Measurements from ENCODE around the gene ZNF175.
"Not testable (repeated sequence)": the region's sequence is repeated elsewhere in the genome, so short reads cannot be mapped to it uniquely, and the experiment has no call there.

ZNF175 gene

GRCh38 chr19:51593138-51593890 lies 22.2 kb downstream of the ZNF175 start:
- no peak for DNase-seq

GRCh38 chr19:51593969-51594773 lies 23.1 kb downstream of the ZNF175 start:
- peak; percentile 99 for DNase-seq

DNA sequence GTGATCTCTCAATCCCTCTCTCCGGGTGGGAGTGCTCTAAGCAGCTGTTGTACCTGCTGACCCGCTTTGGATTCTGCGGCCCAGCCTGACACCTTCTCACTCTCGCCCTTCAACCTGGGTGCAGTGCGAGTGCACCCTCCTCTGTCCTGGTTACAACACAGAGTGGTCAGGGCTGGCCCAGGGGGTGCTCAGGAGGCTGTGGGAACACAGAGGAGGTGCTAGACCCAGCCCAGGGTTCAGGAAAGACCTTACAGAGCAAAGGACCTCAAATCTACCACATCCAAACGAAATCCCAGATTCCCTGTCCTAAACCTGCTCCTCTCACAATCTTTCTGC lies 23.7 kb downstream of the ZNF175 start:
- no peak for DNase-seq

GRCh38 chr19:51595190-51596175 lies 24.4 kb downstream of the ZNF175 start:
- no peak for DNase-seq

GRCh38 chr19:51598159-51598915 lies 27.3 kb downstream of the ZNF175 start:
- no peak for DNase-seq

DNA sequence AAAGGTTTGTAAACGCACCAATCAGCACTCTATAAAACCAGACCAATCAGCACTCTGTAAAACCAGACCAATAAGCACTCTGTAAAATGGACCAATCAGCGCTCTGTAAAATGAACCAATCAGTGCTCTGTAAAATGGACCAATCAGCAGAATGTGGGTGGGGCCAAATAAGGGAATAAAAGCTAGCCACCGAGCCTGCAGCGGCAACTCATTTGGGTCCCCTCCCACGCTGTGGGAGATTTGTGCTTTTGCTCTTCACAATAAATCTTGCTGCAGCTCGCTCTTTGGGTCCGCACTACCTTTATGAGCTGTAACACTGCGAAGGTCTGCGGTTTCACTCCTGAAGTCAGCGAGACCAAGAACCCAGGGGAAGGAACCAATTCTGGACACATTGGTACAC lies 28.0 kb downstream of the ZNF175 start:
- no peak for DNase-seq

GRCh38 chr19:51600940-51601580 lies 30.0 kb downstream of the ZNF175 start:
- no peak for DNase-seq

DNA sequence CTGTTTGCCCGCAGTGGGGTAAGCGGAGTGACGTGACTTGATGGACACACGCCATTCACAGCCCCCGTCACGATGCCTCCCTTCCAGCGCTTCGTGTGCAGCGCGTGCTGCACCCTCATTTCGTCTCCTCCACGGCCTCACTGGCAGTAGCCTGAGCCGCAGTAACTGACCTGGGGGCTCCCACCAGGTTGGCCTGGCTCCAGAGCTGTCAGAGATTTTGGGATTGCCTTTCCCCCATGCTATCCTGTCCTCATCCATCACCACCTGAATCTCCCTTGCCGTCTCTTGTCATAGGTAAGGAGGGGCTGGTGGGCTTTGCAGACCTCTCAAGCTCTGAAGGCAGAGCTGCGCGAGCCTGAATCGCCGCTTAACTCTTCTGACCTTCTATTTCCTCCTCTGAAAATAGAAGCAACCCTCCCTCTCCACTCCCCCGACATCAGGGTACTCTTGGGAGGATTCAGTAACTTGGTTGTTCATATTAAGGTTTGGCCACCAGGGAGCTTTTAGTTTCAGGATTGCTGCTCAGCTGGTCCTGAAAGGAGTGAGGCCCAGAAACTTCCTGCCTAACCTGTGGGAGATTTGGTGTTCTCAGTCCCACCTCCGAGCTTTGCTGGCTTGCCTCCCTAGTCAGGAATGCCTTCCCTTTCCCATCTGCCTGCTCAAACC lies 31.2 kb downstream of the ZNF175 start:
- no peak for DNase-seq

DNA sequence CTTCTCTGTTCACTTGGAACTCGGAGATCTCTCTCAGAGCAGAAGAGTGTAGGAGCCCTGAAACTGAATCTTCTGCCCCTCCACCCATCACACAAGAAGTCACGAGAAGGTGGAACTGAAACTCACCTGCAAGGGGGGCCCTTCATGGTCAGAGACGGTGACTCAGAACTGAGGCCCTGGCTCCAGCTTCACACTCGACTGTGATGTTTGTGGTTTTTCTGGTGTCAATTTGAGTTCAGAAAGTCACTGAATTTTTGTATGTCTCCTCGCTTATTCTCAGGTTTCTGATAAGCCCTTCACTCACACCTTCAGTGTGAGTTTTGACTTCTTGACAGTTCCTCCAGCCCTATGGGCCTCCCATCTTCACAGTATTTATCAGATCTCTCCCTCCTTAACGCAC lies 36.0 kb downstream of the ZNF175 start:
- DNase-seq: no peak

DNA sequence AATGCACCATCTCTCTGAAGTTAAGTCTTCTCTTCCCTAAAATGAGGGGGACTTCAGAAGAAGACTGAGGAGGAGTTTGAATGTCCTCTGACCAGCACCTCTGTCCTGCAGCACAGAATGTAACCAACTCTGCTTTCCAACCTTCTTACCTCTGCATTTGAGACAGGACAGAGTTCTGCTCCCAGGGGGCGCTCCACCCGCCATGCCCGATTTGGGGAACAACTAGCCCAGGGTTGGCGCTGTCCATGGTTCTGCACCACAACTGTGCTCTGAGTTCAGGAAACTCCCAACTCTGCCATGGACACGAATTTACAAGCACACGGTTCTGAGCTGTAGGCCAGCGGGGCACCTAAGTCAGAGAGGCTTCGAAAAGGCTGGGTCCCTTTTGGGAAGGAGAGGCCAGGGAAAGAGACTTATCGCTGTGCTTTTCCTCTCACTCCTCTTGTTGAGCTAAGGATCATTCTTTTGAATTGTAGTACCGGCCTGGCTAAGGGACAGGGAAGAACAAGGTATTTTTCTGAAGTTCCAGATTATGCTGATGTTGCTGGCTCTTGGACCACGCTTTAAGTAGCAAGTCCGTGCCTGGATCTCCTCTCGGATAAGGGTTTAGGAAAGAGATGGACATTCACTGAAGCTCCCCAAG lies 37.0 kb downstream of the ZNF175 start:
- peak; percentile 64 for DNase-seq

DNA sequence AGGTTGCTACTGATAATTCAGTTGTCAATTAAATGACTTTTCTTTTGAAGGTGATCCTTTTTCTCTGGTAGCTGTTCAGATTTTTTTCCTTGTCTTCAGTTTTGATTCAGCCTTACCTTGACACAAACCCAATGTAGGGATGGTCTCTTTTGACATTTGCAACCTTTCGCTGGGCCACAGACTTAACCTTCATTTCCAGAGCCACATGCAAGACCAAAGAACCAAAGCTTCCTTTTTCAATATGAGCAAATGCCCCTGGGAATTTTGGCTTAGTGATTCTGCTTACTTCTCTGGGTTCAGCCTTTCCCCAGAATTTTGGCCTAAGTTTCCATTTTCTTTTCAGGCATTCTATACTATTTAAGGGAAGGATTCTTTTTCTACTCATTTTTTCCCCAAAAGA lies 39.5 kb downstream of the ZNF175 start:
- no peak for DNase-seq

- DNase-seq: no peak
Observed at GRCh38 chr19:51614789-51615188, 43.7 kb downstream of the ZNF175 start.

DNA sequence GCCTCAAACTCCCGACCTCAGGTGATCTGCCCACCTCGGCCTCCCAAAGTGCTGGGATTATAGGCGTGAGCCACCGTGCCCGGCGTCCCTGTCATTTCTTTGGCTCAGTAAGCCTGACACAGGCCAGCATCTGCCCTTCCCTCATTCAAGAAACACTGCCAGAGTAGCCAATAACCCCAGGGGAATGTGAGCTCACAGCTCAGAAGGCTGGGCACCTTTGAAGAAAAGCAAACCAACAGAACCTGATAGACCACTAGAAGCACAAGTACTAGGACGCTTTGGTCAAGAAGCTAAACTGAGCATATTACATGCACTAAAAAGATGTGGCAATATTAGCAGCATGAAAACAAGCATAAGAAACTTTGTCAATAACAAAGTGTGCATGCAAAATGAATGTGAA lies 44.9 kb downstream of the ZNF175 start:
- DNase-seq: no peak

- DNase-seq: no peak
Observed at GRCh38 chr19:51621178-51621577, 50.1 kb downstream of the ZNF175 start.

- DNase-seq: no peak
Observed at GRCh38 chr19:51626675-51627074, 55.6 kb downstream of the ZNF175 start.

GRCh38 chr19:51627491-51628138 lies 56.5 kb downstream of the ZNF175 start:
- DNase-seq: no peak

- DNase-seq: no peak
Observed at GRCh38 chr19:51628153-51628939, 57.3 kb downstream of the ZNF175 start.

GRCh38 chr19:51630315-51630714 lies 59.2 kb downstream of the ZNF175 start, which contains the start of gene SIGLEC5:
TSS of gene SIGLEC5 (minus strand) at chr19:51630401. CDS start at chr19:51630335, 66 bp downstream.
- DNase-seq: not testable (repeated sequence)

DNA sequence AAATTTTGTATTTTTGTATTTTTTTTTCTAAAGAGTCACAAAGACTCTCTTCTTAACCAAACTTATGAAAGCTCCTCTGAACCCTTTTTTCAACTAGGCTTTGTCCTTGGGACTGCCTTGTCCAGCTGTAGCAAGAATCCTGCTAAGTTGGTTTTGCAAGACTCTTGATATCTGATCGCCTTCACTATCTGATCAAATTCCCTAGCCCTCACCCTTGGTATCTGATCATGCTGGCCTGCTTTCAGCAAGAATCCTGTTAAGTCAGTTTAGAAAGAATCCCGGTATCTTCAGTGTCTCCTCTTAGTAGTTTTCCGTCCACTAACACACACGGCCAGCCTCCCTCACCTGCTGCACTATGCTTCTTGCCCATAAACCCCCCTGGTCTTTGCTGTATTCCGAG lies 61.0 kb downstream of the ZNF175 start:
- DNase-seq: no peak

Data from NCI-H226 (cell line).